H9 (cell line): ENCODE measurements around the gene CALML5. TPM values are rescaled to one million over a fixed set of nuclear protein-coding genes. Genes with fewer than 3 reads are reported as not detected.

Experiments
- DNase-seq: peaks from one replicate; pipeline ENCODE4 v3.0.0-alpha.2; 2017
- H2AFZ ChIP-seq: one replicate; pipeline ENCODE4 v1.6.1; 2013; ENCODE audit warnings: mild to moderate bottlenecking, low read length, control low read depth, moderate library complexity
- H2AK5ac ChIP-seq: 2 replicates; pipeline ENCODE4 v1.6.1; 2013; ENCODE audit warnings: low read length, control low read depth, mixed read lengths; ENCODE audit not compliant: insufficient read length
- H2BK120ac ChIP-seq: one replicate; pipeline ENCODE4 v1.6.1; 2013; ENCODE audit warnings: low read depth, mild to moderate bottlenecking, low read length, control low read depth, inconsistent platforms; ENCODE audit not compliant: poor library complexity, severe bottlenecking
- H2BK12ac ChIP-seq: 2 replicates; pipeline ENCODE4 v1.6.1; 2013; ENCODE audit warnings: low read length, control low read depth, mixed read lengths, low read depth; ENCODE audit not compliant: insufficient read length
- H2BK15ac ChIP-seq: 2 replicates; pipeline ENCODE4 v1.6.1; 2013; ENCODE audit warnings: low read depth, low read length, control low read depth
- H2BK20ac ChIP-seq: one replicate; pipeline ENCODE4 v1.6.1; 2013; ENCODE audit warnings: low read depth, mild to moderate bottlenecking, low read length, control low read depth, inconsistent platforms; ENCODE audit not compliant: poor library complexity, severe bottlenecking
- H2BK5ac ChIP-seq: 2 replicates; pipeline ENCODE4 v1.6.1; 2013; ENCODE audit warnings: low read length, control low read depth, mixed read lengths; ENCODE audit not compliant: insufficient read length
- H3K14ac ChIP-seq: 2 replicates; pipeline ENCODE4 v1.6.1; 2013; ENCODE audit warnings: low read length, control low read depth; ENCODE audit not compliant: insufficient read depth
- H3K18ac ChIP-seq: 2 replicates; pipeline ENCODE4 v1.6.1; 2013; ENCODE audit warnings: low read depth, mild to moderate bottlenecking, mixed read lengths, low read length, control low read depth; ENCODE audit not compliant: insufficient read length
- H3K23ac ChIP-seq: 2 replicates; pipeline ENCODE4 v1.6.1; 2013; ENCODE audit warnings: low read length, control low read depth, mixed read lengths, low read depth; ENCODE audit not compliant: insufficient read length
- H3K23me2 ChIP-seq: 2 replicates; pipeline ENCODE4 v1.6.1; 2013; ENCODE audit warnings: low read depth, mild to moderate bottlenecking, mixed read lengths, low read length, control low read depth; ENCODE audit not compliant: insufficient read length, poor library complexity, severe bottlenecking
- H3K27ac ChIP-seq: 2 replicates; pipeline ENCODE4 v1.5.1; 2013; ENCODE audit warnings: low read length, control low read depth, mixed read lengths, low read depth; ENCODE audit not compliant: insufficient read length
- H3K27me3 ChIP-seq: 2 replicates; pipeline ENCODE4 v1.6.1; 2013; ENCODE audit warnings: low read length, control low read depth, inconsistent platforms; ENCODE audit not compliant: insufficient read depth
- H3K4ac ChIP-seq: 2 replicates; pipeline ENCODE4 v1.6.1; 2013; ENCODE audit warnings: low read depth, mild to moderate bottlenecking, control low read depth, inconsistent platforms, low read length, moderate library complexity
- H3K4me1 ChIP-seq: 2 replicates; pipeline ENCODE4 v1.6.1; 2013; ENCODE audit warnings: low read length, control low read depth, inconsistent platforms; ENCODE audit not compliant: insufficient read depth
- H3K4me2 ChIP-seq: 2 replicates; pipeline ENCODE4 v1.6.1; 2013; ENCODE audit warnings: low read length, control low read depth, mixed read lengths; ENCODE audit not compliant: insufficient read length, insufficient read depth
- H3K56ac ChIP-seq: 2 replicates; pipeline ENCODE4 v1.6.1; 2013; ENCODE audit warnings: low read depth, mild to moderate bottlenecking, mixed read lengths, low read length, control low read depth; ENCODE audit not compliant: insufficient read length
- H3K79me1 ChIP-seq: 2 replicates; pipeline ENCODE4 v1.6.1; 2013; ENCODE audit warnings: low read depth, mild to moderate bottlenecking, moderate library complexity, low read length, control low read depth, inconsistent platforms; ENCODE audit not compliant: insufficient read depth, poor library complexity, severe bottlenecking
- H3K79me2 ChIP-seq: 2 replicates; pipeline ENCODE4 v1.6.1; 2013; ENCODE audit warnings: low read length, control low read depth, inconsistent platforms; ENCODE audit not compliant: insufficient read depth
- H3K9ac ChIP-seq: 2 replicates; pipeline ENCODE4 v1.6.1; 2013; ENCODE audit warnings: low read length, control low read depth, mixed read lengths; ENCODE audit not compliant: insufficient read length; ENCODE audit errors: extremely low read depth
- H3K9me3 ChIP-seq: one replicate; pipeline ENCODE4 v1.6.1; 2013; ENCODE audit warnings: low read depth, low read length, inconsistent platforms; ENCODE audit not compliant: control insufficient read depth
- H3T11ph ChIP-seq: one replicate; pipeline ENCODE4 v1.6.1; 2013; ENCODE audit warnings: mild to moderate bottlenecking, low read length, control low read depth, inconsistent platforms
- H4K20me1 ChIP-seq: one replicate; pipeline ENCODE4 v1.6.1; 2013; ENCODE audit not compliant: control insufficient read depth, insufficient read length, insufficient read depth
- H4K5ac ChIP-seq: 2 replicates; pipeline ENCODE4 v1.6.1; 2013; ENCODE audit warnings: low read depth, mild to moderate bottlenecking, mixed read lengths, low read length, control low read depth; ENCODE audit not compliant: insufficient read length
- H4K8ac ChIP-seq: replicated peaks from 2 replicates; pipeline ENCODE4 v1.6.1; 2013; ENCODE audit warnings: low read length, control low read depth, mixed read lengths, low read depth; ENCODE audit not compliant: insufficient read length
- H4K91ac ChIP-seq: 2 replicates; pipeline ENCODE4 v1.6.1; 2013; ENCODE audit warnings: low read depth, mild to moderate bottlenecking, moderate library complexity, mixed read lengths, low read length, control low read depth; ENCODE audit not compliant: insufficient read length
- H3K27ac Mint-ChIP-seq, 3 experiments: 2 replicates in 2 of 3; 3 replicates in 1 of 3; pipeline ENCODE4 v1.8.0; 2020 to 2021; ENCODE audit warnings: mixed read lengths in 3 of 3, mild to moderate bottlenecking in 1 of 3, moderate library complexity in 1 of 3
- H3K27me3 Mint-ChIP-seq: 2 replicates; pipeline ENCODE4 v1.8.0; 2021; ENCODE audit warnings: low read depth, mild to moderate bottlenecking, moderate library complexity, mixed read lengths
- H3K36me3 Mint-ChIP-seq, 3 experiments: 2 replicates in 2 of 3; 3 replicates in 1 of 3; pipeline ENCODE4 v1.8.0; 2020 to 2021; ENCODE audit warnings: low read depth in 3 of 3, mixed read lengths in 3 of 3; ENCODE audit not compliant: insufficient read depth in 1 of 3
- H3K4me1 Mint-ChIP-seq, 2 experiments: 2 replicates each; pipeline ENCODE4 v1.8.0; 2020; ENCODE audit warnings: mixed read lengths in 2 of 2
- H3K4me3 Mint-ChIP-seq, 2 experiments: 2 replicates in 1 of 2; 3 replicates in 1 of 2; pipeline ENCODE4 v1.8.0; 2020 to 2021; ENCODE audit warnings: mild to moderate bottlenecking in 2 of 2, mixed read lengths in 2 of 2, moderate library complexity in 1 of 2
- H3K9me3 Mint-ChIP-seq, 2 experiments: 2 replicates in 1 of 2; 3 replicates in 1 of 2; pipeline ENCODE4 v1.8.0; 2020; ENCODE audit warnings: mild to moderate bottlenecking in 2 of 2, mixed read lengths in 2 of 2, moderate library complexity in 1 of 2
- WGBS: extraction: QIAGEN DNeasy Blood & Tissue Kit; methylation state at CpG from one replicate; pipeline ENCODE4 v1.1.7; 2013; ENCODE audit warnings: missing lambda C conversion rate, low lambda C conversion rate, mixed read lengths; ENCODE audit not compliant: insufficient read length; ENCODE audit errors: extremely low coverage; 5-methylcytosine and 5-hydroxymethylcytosine counted together
- total RNA-seq: library from RNA; stranded (reverse); gene quantifications from 2 replicates; pipeline ENCODE4 v1.2.1, GENCODE V29; 2021
- TF ChIP-seq, protein P1 (sequence below): fragments of 200-600 bp; sonication (generic); conservative IDR thresholded peaks from 3 replicates; pipeline ENCODE4 v1.8.0; 2021; ENCODE audit warnings: antibody characterized with exemption, mild to moderate bottlenecking

The CALML5 gene
- total RNA-seq, 1 experiment from 2014 or later: not detected

DNA sequence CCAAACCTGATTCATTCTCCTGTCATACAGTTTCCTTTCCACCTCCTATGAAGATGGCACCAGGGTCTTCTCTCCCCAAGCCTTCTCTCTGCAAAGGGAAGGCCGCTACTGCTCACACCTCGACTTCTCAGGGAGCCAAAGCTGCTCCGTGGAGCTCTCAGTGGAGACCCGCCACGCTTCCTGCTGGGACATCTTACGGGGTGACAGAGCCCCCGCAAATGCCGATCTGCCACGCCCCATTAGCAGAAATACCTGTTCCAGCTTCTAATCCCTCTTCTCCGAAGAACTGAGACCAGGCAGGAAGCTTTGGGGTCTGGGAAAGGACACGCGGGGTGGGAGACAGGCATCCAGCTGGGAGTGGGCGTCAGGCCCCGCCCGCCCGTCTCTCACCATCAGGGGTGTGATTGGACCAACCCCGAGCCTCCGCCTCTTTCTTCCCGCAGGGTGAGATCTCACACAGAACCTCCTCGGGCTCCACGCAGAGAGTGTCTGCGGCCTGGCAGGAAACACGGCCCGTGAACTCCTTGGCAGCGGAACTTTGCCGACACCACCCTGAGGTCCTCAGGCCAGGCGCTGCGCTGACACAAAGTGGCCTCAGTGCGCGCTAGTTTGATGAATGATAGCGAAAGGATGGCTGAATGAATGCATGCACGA lies 12.0 kb upstream of the CALML5 start:
- no peak overlapping the region for H3K27ac Mint-ChIP-seq
- TF ChIP-seq, protein P1, sequence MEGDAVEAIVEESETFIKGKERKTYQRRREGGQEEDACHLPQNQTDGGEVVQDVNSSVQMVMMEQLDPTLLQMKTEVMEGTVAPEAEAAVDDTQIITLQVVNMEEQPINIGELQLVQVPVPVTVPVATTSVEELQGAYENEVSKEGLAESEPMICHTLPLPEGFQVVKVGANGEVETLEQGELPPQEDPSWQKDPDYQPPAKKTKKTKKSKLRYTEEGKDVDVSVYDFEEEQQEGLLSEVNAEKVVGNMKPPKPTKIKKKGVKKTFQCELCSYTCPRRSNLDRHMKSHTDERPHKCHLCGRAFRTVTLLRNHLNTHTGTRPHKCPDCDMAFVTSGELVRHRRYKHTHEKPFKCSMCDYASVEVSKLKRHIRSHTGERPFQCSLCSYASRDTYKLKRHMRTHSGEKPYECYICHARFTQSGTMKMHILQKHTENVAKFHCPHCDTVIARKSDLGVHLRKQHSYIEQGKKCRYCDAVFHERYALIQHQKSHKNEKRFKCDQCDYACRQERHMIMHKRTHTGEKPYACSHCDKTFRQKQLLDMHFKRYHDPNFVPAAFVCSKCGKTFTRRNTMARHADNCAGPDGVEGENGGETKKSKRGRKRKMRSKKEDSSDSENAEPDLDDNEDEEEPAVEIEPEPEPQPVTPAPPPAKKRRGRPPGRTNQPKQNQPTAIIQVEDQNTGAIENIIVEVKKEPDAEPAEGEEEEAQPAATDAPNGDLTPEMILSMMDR: no peak
- H3K27ac ChIP-seq: no peak overlapping the region
- H3K56ac ChIP-seq: no peak overlapping the region
- no CpG with 5 or more reads among the region's 32 CpGs for WGBS
- H3K4me1 ChIP-seq: no peaks in the 10 kb centered on the region
- H3K4me1 Mint-ChIP-seq: peaks cover 9 to 21% of the 10 kb centered on the region in 2 experiments
- no peak overlapping the region for H3K4me3 Mint-ChIP-seq
- H3K14ac ChIP-seq: no peak overlapping the region
- no peaks in the 10 kb centered on the region for H3K9me3 ChIP-seq
- no peaks in the 10 kb centered on the region for H3K36me3 Mint-ChIP-seq
- no peaks in the 10 kb centered on the region for H3K79me1 ChIP-seq
- H3K79me2 ChIP-seq: no peaks in the 10 kb centered on the region
- DNase-seq: no peak
- no peak overlapping the region for H2BK15ac ChIP-seq
- no peak overlapping the region for H3K18ac ChIP-seq
- no peak overlapping the region for H2AK5ac ChIP-seq
- H2BK20ac ChIP-seq: no peak overlapping the region
- no peak overlapping the region for H4K91ac ChIP-seq
- no peak overlapping the region for H4K5ac ChIP-seq
- no peak overlapping the region for H2BK5ac ChIP-seq
- no peak overlapping the region for H2BK12ac ChIP-seq
- H3K27me3 Mint-ChIP-seq: peaks cover 5% of the 10 kb centered on the region
- no peak overlapping the region for H2AFZ ChIP-seq
- no peak overlapping the region for H4K8ac ChIP-seq
- no peak overlapping the region for H2BK120ac ChIP-seq
- H3K23ac ChIP-seq: no peak overlapping the region
- no peak overlapping the region for H3T11ph ChIP-seq
- H4K20me1 ChIP-seq: no peaks in the 10 kb centered on the region
- H3K23me2 ChIP-seq: no peaks in the 10 kb centered on the region
- H3K9ac ChIP-seq: no peak overlapping the region
- no peak overlapping the region for H3K4me2 ChIP-seq
- no peaks in the 10 kb centered on the region for H3K27me3 ChIP-seq
- no peaks in the 10 kb centered on the region for H3K9me3 Mint-ChIP-seq
- no peak overlapping the region for H3K4ac ChIP-seq
